Stimulated activated CD4-positive, alpha-beta T cell treated with anti-CD3 and anti-CD28 coated beads, Interleukin-4, amount 100 ng/mL, for 24 hours (primary cell): ENCODE measurements around the gene SPINK9.
"Not testable (repeated sequence)": the region's sequence is repeated elsewhere in the genome, so short reads cannot be mapped to it uniquely, and the experiment has no call there.

ENCODE experiments used
- DNase-seq: peaks from one replicate; pipeline ENCODE4 v3.0.0-alpha.2; 2020

SPINK9 gene

DNA sequence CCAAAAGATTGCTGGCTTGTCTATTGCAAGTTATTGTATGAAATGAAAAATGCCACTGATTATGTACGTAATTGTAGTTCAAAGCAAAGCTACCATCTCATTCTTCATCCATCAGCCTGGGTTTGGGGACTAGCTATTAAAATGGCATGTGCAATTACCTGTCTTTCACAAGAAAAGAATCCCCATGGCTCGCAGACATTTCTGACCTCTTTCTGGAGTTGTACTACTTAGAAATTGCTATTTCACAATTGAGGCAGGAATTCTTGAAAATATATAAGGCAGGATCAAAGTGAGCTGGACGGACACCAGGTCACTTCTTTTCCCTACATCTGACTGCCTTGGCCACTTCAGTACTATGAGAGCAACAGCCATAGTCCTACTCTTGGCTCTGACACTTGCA is at the start of gene SPINK9:
Gene SPINK9, plus strand, starts transcription at position 301 of the 400 bp plus-strand sequence. Its CDS starts 55 bp downstream, at position 356.
- DNase-seq = no peak

- DNase-seq = no peak
Measured at GRCh38 chr5:148290271-148291195, 44.8 kb upstream of the SPINK9 start.

- DNase-seq = no peak
Measured at GRCh38 chr5:148297731-148298130, 37.6 kb upstream of the SPINK9 start.

GRCh38 chr5:148306446-148306845 is 28.9 kb upstream of the SPINK9 start:
- DNase-seq = no peak

GRCh38 chr5:148309019-148309418 is 26.3 kb upstream of the SPINK9 start:
- DNase-seq = no peak

DNA sequence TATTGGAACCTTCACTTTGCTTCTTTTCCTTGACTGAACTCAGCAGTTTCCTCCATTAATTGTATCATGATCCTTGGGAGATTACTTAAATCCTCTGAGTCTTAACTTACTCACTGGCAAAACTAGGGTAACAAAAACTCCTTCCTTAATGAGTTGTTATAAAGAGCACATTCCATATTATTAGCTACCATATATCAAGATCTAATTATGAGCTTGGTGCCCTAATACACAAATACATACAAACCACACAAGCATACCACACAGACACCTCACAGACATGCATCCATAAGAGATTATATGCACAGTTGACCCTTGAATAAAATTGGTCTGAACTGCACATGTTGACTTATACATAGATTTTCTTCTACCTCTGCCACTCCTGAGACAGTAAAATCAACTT is 25.6 kb upstream of the SPINK9 start:
- DNase-seq = no peak

GRCh38 chr5:148311484-148311883 is 23.9 kb upstream of the SPINK9 start:
- no peak for DNase-seq

GRCh38 chr5:148312153-148312552 is 23.2 kb upstream of the SPINK9 start, which contains the start of gene SPINK7:
Gene SPINK7, plus strand, starts transcription at chr5:148312423. Its CDS starts 61 bp downstream, at chr5:148312484.
- DNase-seq = no peak

DNA sequence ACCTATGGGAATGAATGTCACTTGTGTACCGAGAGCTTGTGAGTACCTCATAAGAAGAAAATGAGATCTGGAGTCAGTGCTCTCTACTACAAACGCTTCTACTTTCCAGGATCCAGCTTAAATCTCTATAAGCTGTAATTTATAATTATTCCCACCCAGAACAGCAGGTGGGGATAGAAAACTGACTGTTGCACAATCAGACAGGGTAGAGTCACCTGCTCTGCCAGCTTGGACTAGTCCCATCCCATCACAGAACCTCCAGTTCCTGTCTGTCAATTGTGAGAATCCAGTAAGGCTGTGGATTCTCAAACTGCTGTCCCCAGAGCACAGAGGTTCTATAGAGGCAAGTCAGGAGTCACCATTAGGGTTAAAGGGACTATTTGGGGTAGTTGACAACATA is 21.2 kb upstream of the SPINK9 start:
- no peak for DNase-seq

DNA sequence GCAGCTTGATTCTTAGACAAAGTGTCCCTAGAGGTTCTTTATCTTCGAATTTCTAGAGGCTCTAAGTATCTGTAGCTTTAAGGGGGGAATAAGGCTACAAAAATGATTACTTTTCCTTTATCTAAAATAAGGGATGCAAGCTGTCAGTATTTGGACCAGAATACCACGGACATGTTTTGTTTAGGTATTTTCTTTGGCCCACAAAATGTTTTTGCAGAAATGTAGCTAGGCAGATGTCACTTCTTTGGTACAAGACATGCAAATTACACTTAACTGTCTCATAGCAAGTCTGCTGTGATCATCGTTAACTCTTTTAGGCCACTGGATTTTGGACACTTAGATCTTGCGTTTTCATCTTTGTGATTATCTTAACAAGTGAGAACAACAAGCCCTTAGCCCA is 20.6 kb upstream of the SPINK9 start:
- no peak for DNase-seq

DNA sequence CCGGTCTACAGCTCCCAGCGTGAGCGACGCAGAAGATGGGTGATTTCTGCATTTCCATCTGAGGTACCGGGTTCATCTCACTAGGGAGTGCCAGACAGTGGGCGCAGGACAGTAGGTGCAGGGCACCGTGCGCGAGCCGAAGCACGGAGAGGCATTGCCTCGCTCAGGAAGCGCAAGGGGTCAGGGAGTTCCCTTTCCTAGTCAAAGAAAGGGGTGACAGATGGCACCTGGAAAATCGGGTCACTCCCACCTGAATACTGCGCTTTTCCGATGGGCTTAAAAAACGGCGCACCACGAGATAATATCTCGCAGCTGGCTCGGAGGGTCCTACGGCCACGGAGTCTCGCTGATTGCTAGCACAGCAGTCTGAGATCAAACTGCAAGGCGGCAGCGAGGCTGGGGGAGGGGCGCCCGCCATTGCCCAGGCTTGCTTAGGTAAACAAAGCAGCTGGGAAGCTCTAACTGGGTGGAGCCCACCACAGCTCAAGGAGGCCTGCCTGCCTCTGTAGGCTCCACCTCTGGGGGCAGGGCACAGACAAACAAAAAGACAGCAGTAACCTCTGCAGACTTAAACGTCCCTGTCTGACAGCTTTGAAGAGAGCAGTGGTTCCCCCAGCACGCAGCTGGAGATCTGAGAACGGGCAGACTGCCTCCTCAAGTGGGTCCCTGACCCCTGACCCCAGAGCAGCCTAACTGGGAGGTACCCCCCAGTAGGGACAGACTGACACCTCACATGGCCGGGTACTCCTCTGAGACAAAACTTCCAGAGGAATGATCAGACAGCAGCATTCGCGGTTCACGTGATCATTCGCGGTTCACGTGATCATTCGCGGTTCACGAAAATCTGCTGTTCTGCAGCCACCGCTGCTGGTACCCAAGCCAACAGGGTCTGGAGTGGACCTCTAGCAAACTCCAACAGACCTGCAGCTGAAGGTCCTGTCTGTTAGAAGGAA is 15.1 kb upstream of the SPINK9 start:
- DNase-seq = not testable (repeated sequence)

GRCh38 chr5:148333262-148333849 is 2.0 kb upstream of the SPINK9 start:
- DNase-seq = no peak

DNA sequence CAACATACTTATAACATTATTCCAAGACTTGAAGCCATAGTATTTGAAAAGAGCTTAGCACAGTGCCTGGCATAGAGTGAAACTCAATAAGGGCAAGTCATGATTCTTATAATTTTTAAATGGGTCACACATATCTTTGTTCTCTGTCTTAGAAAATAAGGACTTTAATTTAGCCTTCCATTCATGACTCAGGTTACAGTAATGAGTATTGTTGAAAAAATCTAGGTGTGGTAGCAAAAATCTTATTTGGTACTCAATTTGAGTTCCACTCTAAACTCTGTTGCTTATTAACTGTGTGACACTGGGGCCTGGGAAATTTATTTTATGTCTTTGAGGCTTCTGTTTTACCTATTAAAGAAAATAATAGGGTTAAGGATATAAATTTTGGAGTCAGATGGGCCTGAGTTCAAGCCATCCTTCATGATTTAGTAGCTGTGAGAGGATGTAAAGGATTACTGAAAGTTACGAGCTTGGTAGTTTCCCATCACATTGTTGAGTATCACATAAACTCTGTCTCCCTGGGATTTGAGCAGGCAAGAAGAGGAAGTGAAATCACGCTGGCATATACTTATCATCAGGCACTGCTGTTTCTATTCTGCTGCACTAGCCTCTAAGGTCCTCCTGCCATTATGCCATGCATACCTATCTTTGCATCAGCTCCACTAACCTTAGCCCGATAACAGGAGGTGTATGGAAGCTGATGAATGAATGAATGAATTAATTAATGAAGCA is 1.5 kb downstream of the SPINK9 start:
- no peak for DNase-seq

DNA sequence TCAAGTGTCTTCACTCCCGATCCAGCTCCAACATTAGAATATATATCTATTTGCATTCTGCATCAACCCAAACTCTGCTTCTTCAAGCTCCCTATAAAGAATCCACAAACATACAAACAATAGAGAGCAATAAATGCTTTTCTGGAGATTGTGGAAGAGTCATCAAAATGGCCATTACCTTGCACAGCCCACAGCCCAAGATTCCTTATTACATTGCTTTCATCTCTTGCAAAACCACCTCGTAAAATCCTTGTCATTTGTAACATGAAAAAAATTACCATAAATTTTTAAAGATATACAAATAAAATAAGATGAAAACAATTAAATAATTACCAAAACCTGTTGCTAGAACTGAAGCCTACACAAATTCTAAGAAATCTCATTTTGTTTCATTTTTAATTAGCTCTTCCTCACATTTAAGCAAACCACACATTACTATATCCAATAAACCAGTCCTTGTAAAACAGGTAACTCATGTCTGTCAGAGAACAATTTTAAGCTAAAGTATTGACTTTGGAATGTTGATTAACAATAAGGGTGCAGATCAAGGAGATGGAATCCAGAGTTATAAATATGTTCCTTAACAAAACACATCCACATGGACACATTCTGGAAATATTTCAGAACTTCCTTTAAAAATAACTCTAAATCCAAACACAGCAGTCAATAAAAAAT is 7.1 kb downstream of the SPINK9 start:
- DNase-seq = no peak

GRCh38 chr5:148343046-148343407 is 7.7 kb downstream of the SPINK9 start:
- no peak for DNase-seq

GRCh38 chr5:148343603-148344487 is 8.5 kb downstream of the SPINK9 start:
- no peak for DNase-seq

DNA sequence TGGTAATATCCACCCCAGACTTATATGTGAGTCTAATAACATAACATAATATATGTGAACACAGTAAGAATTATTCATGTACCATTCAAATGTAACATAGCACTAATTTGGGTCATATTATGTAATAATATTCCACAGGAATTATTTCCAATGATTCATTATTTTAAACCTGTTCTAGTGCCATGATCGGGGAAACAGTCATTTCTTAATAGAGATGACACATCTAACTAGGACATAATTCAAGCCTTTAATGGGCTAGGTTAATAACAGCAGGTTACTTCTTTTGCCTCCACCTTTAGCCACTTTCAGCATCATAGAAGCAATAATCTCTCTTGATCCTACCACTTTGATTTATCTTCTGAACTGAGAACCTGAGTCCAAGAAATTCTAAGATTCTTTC is 12.3 kb downstream of the SPINK9 start:
- no peak for DNase-seq

DNA sequence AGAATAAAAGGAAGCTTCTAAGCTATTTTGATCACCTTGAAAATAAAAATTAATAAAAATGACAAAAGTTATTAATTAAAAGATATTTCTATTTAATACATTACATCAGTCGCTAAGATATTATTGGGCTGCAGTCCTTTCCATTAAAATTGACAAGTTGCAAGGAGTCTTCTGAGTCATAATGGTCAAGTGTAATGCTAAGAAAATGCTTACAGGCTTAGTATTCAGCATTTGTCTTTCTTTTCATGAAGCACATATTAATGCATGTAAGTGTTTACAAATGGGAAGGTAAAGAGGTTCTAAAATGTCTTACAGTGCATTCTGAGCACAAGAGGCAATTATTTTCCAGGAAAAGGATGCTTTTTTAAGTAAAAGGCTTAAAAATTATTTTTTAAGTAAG is 17.3 kb downstream of the SPINK9 start:
- no peak for DNase-seq

- DNase-seq = no peak
Measured at GRCh38 chr5:148353634-148354033, 18.3 kb downstream of the SPINK9 start.

GRCh38 chr5:148364343-148364742 is 29.0 kb downstream of the SPINK9 start:
- no peak for DNase-seq

DNA sequence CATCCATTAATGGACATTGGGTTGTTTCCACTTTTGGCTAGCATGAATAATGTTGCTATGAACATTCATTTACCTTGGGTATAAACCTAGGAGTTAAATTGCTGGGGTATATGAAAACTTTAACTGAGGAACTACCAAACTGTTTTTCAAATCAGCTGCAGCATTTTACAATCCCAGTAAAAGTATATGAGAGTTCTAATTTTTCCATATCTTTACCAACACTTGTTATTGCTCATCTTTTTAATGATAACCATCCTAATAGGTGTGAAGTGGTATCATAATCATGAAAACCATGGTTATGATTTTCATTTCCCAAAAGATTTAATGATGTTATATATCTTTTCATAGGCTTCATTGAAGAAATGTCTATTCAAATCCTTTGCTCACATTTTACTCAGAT is 32.9 kb downstream of the SPINK9 start:
- no peak for DNase-seq
